ENCODE data around the gene CFAP45. TPM values are rescaled to one million over a fixed set of nuclear protein-coding genes. Genes with fewer than 3 reads are reported as not detected.

CFAP45 gene
- total and polyA plus RNA-seq, 9 of the 15 experiments (the other 6 are each of a cell fraction or from before 2014, with no cell fraction given) = 0.65 to 2.4 (median 1.5) TPM

DNA sequence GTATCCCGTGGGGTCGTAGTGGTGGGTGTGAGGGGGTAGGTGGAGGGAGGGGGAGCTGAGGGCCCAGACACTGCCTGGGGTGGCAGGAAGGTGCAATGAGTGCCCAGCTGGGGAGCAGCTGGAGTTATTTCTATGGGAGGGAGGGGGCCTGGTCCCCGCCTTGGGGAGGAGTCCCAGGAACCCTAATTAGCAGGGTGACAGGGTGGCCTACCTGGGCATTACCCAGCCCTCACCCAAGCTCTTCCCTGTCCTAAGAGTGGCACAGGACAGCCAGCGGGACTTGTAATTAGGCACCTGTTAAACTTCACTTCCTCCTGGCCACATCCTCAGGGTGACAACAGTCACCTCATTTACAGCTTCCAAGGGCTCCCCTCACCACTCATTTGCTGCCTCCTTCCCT, 37.4 kb downstream of the CFAP45 start, which contains the start of gene VSIG8 (continued):
- TF ChIP-seq, protein P1, sequence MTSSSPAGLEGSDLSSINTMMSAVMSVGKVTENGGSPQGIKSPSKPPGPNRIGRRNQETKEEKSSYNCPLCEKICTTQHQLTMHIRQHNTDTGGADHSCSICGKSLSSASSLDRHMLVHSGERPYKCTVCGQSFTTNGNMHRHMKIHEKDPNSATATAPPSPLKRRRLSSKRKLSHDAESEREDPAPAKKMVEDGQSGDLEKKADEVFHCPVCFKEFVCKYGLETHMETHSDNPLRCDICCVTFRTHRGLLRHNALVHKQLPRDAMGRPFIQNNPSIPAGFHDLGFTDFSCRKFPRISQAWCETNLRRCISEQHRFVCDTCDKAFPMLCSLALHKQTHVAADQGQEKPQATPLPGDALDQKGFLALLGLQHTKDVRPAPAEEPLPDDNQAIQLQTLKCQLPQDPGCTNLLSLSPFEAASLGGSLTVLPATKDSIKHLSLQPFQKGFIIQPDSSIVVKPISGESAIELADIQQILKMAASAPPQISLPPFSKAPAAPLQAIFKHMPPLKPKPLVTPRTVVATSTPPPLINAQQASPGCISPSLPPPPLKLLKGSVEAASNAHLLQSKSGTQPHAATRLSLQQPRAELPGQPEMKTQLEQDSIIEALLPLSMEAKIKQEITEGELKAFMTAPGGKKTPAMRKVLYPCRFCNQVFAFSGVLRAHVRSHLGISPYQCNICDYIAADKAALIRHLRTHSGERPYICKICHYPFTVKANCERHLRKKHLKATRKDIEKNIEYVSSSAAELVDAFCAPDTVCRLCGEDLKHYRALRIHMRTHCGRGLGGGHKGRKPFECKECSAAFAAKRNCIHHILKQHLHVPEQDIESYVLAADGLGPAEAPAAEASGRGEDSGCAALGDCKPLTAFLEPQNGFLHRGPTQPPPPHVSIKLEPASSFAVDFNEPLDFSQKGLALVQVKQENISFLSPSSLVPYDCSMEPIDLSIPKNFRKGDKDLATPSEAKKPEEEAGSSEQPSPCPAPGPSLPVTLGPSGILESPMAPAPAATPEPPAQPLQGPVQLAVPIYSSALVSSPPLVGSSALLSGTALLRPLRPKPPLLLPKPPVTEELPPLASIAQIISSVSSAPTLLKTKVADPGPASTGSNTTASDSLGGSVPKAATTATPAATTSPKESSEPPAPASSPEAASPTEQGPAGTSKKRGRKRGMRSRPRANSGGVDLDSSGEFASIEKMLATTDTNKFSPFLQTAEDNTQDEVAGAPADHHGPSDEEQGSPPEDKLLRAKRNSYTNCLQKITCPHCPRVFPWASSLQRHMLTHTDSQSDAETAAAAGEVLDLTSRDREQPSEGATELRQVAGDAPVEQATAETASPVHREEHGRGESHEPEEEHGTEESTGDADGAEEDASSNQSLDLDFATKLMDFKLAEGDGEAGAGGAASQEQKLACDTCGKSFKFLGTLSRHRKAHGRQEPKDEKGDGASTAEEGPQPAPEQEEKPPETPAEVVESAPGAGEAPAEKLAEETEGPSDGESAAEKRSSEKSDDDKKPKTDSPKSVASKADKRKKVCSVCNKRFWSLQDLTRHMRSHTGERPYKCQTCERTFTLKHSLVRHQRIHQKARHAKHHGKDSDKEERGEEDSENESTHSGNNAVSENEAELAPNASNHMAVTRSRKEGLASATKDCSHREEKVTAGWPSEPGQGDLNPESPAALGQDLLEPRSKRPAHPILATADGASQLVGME (CRISPR knock-in tag; IDR thresholded peaks at IDR 0.05) = no peak
- no peak for TF ChIP-seq KLF13 (tag; IDR thresholded peaks at IDR 0.05; ENCODE audit: borderline replicate concordance, low read depth)
- TF ChIP-seq HNRNPK (IDR thresholded peaks at IDR 0.05; ENCODE audit: low read depth, low read length, poor library complexity, severe bottlenecking) = no peak
- TF ChIP-seq, protein P2, sequence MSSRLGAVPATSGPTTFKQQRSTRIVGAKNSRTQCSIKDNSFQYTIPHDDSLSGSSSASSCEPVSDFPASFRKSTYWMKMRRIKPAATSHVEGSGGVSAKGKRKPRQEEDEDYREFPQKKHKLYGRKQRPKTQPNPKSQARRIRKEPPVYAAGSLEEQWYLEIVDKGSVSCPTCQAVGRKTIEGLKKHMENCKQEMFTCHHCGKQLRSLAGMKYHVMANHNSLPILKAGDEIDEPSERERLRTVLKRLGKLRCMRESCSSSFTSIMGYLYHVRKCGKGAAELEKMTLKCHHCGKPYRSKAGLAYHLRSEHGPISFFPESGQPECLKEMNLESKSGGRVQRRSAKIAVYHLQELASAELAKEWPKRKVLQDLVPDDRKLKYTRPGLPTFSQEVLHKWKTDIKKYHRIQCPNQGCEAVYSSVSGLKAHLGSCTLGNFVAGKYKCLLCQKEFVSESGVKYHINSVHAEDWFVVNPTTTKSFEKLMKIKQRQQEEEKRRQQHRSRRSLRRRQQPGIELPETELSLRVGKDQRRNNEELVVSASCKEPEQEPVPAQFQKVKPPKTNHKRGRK (tag; IDR thresholded peaks at IDR 0.05) = no peak
- no peak for TF ChIP-seq GTF2F1 (IDR thresholded peaks at IDR 0.05; ENCODE audit: low read depth, low read length)
- no peak for TF ChIP-seq MYNN (IDR thresholded peaks at IDR 0.05)
- no peak for TF ChIP-seq MYNN (CRISPR knock-in tag; IDR thresholded peaks at IDR 0.05)
- TF ChIP-seq BRF1 (IDR thresholded peaks at IDR 0.05; ENCODE audit: borderline replicate concordance, extremely low read depth, insufficient read length) = no peak
- no peak for TF ChIP-seq RBFOX2 (IDR thresholded peaks at IDR 0.05; ENCODE audit: low read depth, low read length)
- no peak for TF ChIP-seq NBN (IDR thresholded peaks at IDR 0.05; ENCODE audit: low read depth)
- no peak for TF ChIP-seq CTBP1 (IDR thresholded peaks at IDR 0.05; ENCODE audit: borderline replicate concordance)
- TF ChIP-seq ZNF764 (CRISPR knock-in tag; IDR thresholded peaks at IDR 0.05; ENCODE audit: low read depth) = no peak
- no peak for TF ChIP-seq NONO (IDR thresholded peaks at IDR 0.05; ENCODE audit: low read depth in 2 of 2, low read length in 1 of 2)
- TF ChIP-seq, protein P3, sequence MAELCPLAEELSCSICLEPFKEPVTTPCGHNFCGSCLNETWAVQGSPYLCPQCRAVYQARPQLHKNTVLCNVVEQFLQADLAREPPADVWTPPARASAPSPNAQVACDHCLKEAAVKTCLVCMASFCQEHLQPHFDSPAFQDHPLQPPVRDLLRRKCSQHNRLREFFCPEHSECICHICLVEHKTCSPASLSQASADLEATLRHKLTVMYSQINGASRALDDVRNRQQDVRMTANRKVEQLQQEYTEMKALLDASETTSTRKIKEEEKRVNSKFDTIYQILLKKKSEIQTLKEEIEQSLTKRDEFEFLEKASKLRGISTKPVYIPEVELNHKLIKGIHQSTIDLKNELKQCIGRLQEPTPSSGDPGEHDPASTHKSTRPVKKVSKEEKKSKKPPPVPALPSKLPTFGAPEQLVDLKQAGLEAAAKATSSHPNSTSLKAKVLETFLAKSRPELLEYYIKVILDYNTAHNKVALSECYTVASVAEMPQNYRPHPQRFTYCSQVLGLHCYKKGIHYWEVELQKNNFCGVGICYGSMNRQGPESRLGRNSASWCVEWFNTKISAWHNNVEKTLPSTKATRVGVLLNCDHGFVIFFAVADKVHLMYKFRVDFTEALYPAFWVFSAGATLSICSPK (IDR thresholded peaks at IDR 0.05; ENCODE audit: borderline replicate concordance) = no peak
- TF ChIP-seq PYGO2 (tag; IDR thresholded peaks at IDR 0.05) = no peak
- no peak for TF ChIP-seq KAT8 (IDR thresholded peaks at IDR 0.05; ENCODE audit: low read depth)
- no peak for TF ChIP-seq MEF2A (IDR thresholded peaks at IDR 0.05; ENCODE audit: control insufficient read depth, low read depth, low read length)

Data from K562 (cell line).